Measurements from ENCODE around the gene TOP1. TPM values are rescaled to one million over a fixed set of nuclear protein-coding genes. Genes with fewer than 3 reads are reported as not detected.

Gene TOP1
- total RNA-seq, 1 experiment from 2014 or later, result 81.8 TPM

DNA sequence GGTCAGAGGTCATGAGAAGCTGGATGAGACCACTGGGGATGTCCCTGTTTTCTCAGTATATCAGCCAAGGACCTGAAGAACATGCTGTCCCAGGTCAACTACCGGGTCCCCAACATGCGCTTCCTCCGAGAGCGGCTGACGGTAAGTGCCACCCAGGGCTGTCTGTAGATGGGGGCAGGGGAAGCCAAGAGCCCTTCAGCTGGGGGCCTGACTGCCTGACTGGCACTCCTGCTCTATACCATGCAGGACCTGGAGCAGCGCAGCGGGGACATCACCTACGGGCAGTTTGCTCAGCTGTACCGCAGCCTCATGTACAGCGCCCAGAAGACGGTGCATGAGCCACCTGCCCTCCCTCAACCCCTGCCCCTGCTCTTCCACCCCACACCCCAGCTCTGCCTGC, 133.8 kb downstream of the TOP1 start:
- no peak for TF ChIP-seq SMAD4 (CRISPR knock-in tag; IDR thresholded peaks at IDR 0.05)
- TF ChIP-seq, protein P1, sequence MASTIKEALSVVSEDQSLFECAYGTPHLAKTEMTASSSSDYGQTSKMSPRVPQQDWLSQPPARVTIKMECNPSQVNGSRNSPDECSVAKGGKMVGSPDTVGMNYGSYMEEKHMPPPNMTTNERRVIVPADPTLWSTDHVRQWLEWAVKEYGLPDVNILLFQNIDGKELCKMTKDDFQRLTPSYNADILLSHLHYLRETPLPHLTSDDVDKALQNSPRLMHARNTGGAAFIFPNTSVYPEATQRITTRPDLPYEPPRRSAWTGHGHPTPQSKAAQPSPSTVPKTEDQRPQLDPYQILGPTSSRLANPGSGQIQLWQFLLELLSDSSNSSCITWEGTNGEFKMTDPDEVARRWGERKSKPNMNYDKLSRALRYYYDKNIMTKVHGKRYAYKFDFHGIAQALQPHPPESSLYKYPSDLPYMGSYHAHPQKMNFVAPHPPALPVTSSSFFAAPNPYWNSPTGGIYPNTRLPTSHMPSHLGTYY (CRISPR knock-in tag; IDR thresholded peaks at IDR 0.05), result no peak
- TF ChIP-seq IRF2 (CRISPR knock-in tag; IDR thresholded peaks at IDR 0.05; ENCODE audit: borderline replicate concordance, low read depth), result no peak
- no peak for TF ChIP-seq NR1H2 (CRISPR knock-in tag; IDR thresholded peaks at IDR 0.05)
- TF ChIP-seq, protein P2, sequence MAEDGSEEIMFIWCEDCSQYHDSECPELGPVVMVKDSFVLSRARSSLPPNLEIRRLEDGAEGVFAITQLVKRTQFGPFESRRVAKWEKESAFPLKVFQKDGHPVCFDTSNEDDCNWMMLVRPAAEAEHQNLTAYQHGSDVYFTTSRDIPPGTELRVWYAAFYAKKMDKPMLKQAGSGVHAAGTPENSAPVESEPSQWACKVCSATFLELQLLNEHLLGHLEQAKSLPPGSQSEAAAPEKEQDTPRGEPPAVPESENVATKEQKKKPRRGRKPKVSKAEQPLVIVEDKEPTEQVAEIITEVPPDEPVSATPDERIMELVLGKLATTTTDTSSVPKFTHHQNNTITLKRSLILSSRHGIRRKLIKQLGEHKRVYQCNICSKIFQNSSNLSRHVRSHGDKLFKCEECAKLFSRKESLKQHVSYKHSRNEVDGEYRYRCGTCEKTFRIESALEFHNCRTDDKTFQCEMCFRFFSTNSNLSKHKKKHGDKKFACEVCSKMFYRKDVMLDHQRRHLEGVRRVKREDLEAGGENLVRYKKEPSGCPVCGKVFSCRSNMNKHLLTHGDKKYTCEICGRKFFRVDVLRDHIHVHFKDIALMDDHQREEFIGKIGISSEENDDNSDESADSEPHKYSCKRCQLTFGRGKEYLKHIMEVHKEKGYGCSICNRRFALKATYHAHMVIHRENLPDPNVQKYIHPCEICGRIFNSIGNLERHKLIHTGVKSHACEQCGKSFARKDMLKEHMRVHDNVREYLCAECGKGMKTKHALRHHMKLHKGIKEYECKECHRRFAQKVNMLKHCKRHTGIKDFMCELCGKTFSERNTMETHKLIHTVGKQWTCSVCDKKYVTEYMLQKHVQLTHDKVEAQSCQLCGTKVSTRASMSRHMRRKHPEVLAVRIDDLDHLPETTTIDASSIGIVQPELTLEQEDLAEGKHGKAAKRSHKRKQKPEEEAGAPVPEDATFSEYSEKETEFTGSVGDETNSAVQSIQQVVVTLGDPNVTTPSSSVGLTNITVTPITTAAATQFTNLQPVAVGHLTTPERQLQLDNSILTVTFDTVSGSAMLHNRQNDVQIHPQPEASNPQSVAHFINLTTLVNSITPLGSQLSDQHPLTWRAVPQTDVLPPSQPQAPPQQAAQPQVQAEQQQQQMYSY (CRISPR knock-in tag; IDR thresholded peaks at IDR 0.05), result no peak
- no peak for TF ChIP-seq ZNF263 (CRISPR knock-in tag; IDR thresholded peaks at IDR 0.05; ENCODE audit: low read depth)
- no peak for TF ChIP-seq ZNF219 (CRISPR knock-in tag; IDR thresholded peaks at IDR 0.05; ENCODE audit: borderline replicate concordance)
- TF ChIP-seq SOX15 (CRISPR knock-in tag; IDR thresholded peaks at IDR 0.05), result no peak
- TF ChIP-seq, protein P3, sequence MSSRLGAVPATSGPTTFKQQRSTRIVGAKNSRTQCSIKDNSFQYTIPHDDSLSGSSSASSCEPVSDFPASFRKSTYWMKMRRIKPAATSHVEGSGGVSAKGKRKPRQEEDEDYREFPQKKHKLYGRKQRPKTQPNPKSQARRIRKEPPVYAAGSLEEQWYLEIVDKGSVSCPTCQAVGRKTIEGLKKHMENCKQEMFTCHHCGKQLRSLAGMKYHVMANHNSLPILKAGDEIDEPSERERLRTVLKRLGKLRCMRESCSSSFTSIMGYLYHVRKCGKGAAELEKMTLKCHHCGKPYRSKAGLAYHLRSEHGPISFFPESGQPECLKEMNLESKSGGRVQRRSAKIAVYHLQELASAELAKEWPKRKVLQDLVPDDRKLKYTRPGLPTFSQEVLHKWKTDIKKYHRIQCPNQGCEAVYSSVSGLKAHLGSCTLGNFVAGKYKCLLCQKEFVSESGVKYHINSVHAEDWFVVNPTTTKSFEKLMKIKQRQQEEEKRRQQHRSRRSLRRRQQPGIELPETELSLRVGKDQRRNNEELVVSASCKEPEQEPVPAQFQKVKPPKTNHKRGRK (CRISPR knock-in tag; IDR thresholded peaks at IDR 0.05; ENCODE audit: borderline replicate concordance), result no peak
- no peak for TF ChIP-seq ESRRA (CRISPR knock-in tag; IDR thresholded peaks at IDR 0.05; ENCODE audit: borderline replicate concordance)
- no peak for TF ChIP-seq RELA (CRISPR knock-in tag; IDR thresholded peaks at IDR 0.05; ENCODE audit: borderline replicate concordance)
- TF ChIP-seq CBFB (CRISPR knock-in tag; IDR thresholded peaks at IDR 0.05; ENCODE audit: low read depth), result no peak
- TF ChIP-seq, protein P4, sequence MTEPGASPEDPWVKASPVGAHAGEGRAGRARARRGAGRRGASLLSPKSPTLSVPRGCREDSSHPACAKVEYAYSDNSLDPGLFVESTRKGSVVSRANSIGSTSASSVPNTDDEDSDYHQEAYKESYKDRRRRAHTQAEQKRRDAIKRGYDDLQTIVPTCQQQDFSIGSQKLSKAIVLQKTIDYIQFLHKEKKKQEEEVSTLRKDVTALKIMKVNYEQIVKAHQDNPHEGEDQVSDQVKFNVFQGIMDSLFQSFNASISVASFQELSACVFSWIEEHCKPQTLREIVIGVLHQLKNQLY (CRISPR knock-in tag; IDR thresholded peaks at IDR 0.05), result no peak
- TF ChIP-seq, protein P5, sequence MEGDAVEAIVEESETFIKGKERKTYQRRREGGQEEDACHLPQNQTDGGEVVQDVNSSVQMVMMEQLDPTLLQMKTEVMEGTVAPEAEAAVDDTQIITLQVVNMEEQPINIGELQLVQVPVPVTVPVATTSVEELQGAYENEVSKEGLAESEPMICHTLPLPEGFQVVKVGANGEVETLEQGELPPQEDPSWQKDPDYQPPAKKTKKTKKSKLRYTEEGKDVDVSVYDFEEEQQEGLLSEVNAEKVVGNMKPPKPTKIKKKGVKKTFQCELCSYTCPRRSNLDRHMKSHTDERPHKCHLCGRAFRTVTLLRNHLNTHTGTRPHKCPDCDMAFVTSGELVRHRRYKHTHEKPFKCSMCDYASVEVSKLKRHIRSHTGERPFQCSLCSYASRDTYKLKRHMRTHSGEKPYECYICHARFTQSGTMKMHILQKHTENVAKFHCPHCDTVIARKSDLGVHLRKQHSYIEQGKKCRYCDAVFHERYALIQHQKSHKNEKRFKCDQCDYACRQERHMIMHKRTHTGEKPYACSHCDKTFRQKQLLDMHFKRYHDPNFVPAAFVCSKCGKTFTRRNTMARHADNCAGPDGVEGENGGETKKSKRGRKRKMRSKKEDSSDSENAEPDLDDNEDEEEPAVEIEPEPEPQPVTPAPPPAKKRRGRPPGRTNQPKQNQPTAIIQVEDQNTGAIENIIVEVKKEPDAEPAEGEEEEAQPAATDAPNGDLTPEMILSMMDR (IDR thresholded peaks at IDR 0.05), result no peak
- TF ChIP-seq CREB1 (CRISPR knock-in tag; IDR thresholded peaks at IDR 0.05), result no peak
- TF ChIP-seq, protein P6, sequence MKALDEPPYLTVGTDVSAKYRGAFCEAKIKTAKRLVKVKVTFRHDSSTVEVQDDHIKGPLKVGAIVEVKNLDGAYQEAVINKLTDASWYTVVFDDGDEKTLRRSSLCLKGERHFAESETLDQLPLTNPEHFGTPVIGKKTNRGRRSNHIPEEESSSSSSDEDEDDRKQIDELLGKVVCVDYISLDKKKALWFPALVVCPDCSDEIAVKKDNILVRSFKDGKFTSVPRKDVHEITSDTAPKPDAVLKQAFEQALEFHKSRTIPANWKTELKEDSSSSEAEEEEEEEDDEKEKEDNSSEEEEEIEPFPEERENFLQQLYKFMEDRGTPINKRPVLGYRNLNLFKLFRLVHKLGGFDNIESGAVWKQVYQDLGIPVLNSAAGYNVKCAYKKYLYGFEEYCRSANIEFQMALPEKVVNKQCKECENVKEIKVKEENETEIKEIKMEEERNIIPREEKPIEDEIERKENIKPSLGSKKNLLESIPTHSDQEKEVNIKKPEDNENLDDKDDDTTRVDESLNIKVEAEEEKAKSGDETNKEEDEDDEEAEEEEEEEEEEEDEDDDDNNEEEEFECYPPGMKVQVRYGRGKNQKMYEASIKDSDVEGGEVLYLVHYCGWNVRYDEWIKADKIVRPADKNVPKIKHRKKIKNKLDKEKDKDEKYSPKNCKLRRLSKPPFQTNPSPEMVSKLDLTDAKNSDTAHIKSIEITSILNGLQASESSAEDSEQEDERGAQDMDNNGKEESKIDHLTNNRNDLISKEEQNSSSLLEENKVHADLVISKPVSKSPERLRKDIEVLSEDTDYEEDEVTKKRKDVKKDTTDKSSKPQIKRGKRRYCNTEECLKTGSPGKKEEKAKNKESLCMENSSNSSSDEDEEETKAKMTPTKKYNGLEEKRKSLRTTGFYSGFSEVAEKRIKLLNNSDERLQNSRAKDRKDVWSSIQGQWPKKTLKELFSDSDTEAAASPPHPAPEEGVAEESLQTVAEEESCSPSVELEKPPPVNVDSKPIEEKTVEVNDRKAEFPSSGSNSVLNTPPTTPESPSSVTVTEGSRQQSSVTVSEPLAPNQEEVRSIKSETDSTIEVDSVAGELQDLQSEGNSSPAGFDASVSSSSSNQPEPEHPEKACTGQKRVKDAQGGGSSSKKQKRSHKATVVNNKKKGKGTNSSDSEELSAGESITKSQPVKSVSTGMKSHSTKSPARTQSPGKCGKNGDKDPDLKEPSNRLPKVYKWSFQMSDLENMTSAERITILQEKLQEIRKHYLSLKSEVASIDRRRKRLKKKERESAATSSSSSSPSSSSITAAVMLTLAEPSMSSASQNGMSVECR (CRISPR knock-in tag; IDR thresholded peaks at IDR 0.05; ENCODE audit: borderline replicate concordance), result no peak
- DNase-seq (ENCODE audit: low spot score) (no peak), ATAC-seq (no peak)
- CTCF ChIA-PET, result interaction anchor here (1.2 to 1.5 kb wide), 2 partner anchors 11 to 27 kb away, joined by 3 to 4 read pairs; no protein-coding TSS in a partner anchor
- no peak overlapping the region for H3K27ac Mint-ChIP-seq
- POLR2A ChIA-PET, result no interaction called here
- H3K4me3 Mint-ChIP-seq, result no peak overlapping the region
- peaks cover 70% of the 10 kb centered on the region for H3K36me3 Mint-ChIP-seq
- H3K9me3 Mint-ChIP-seq, result no peaks in the 10 kb centered on the region
- H3K27me3 Mint-ChIP-seq (ENCODE audit: low read depth), result no peaks in the 10 kb centered on the region
- H3K4me1 Mint-ChIP-seq, result peaks cover 12% of the 10 kb centered on the region

Data from WTC11 (cell line).